K562 (cell line): Measurements from ENCODE around the gene RPS6KA4. TPM values are rescaled to one million over a fixed set of nuclear protein-coding genes. Genes with fewer than 3 reads are reported as not detected.
A peak's percentile ranks its signal among the peaks of the same experiment; 100 is the strongest.
"Not testable (repeated sequence)": the region's sequence is repeated elsewhere in the genome, so short reads cannot be mapped to it uniquely, and the experiment has no call there.

Source experiments
- ATAC-seq: fragments of 200-7000 bp; cut with Tn5 transposase; 3 replicates; pipeline ENCODE4 v1.9.1; 2020; ENCODE audit warnings: moderate library complexity
- BruUV-seq: library from RNA; stranded (reverse); fragments of 400-500 nt; replicated peaks from 2 replicates; lab custom pipeline; 2021; lab: Mats Ljungman, UMichigan
- CTCF ChIA-PET: fragments of 300-600 bp; formaldehyde crosslinking; extraction: SDS; loops from one replicate; lab custom pipeline; 2021; ENCODE audit warnings: low intra/inter-chr PET ratio; lab: Yijun Ruan, JAX
- POLR2A ChIA-PET: fragments of 300-600, 350-650 bp; sonication (Branson Sonifier 250); formaldehyde crosslinking; extraction: SDS; loops from one replicate; lab custom pipeline; 2021; ENCODE audit warnings: antibody characterized with exemption, inconsistent platforms; lab: Yijun Ruan, JAX
- DNase-seq, 4 experiments: peaks; one replicate each; pipeline versions ENCODE4 v3.0.0 to v3.0.0-alpha.2; 2011 to 2018; ENCODE audit warnings: low spot score in 3 of 4, mixed read lengths in 3 of 4; ENCODE audit errors: extremely low read depth in 1 of 4
- FAIRE-seq: peaks from 2 replicates; lab custom pipeline; 2011; peaks lifted over from hg19 to GRCh38; lab: Jason Lieb, UNC
- H2AFZ ChIP-seq: 2 replicates; pipeline ENCODE4 v1.6.0; 2011; ENCODE audit warnings: low read depth, low read length, control low read depth, inconsistent platforms
- H3K27ac ChIP-seq: fragments of 200-600 bp; 3 replicates; pipeline ENCODE4 v1.8.0; 2011; ENCODE audit warnings: low read depth, mild to moderate bottlenecking, control low read depth, inconsistent platforms, low read length, moderate library complexity, mixed read lengths; ENCODE audit errors: extremely low read depth
- H3K27me3 ChIP-seq, 2 experiments: fragments of 300-600 bp in 1 of 2; 2 replicates in 1 of 2; 3 replicates in 1 of 2; pipeline versions ENCODE4 v1.6.0 to v1.8.0; 2011; ENCODE audit warnings: inconsistent platforms in 2 of 2, low read length in 2 of 2, mild to moderate bottlenecking in 1 of 2, mixed read lengths in 1 of 2, moderate library complexity in 1 of 2; ENCODE audit not compliant: control insufficient read depth in 2 of 2, insufficient read depth in 2 of 2
- H3K36me3 ChIP-seq: fragments of 300-600 bp; 3 replicates; pipeline ENCODE4 v1.8.0; 2011; ENCODE audit warnings: mild to moderate bottlenecking, low read length, inconsistent platforms; ENCODE audit not compliant: control insufficient read depth, insufficient read depth
- H3K4me1 ChIP-seq, 2 experiments: fragments of 200-600 bp in 1 of 2; replicated peaks in 1 of 2; 2 replicates in 1 of 2; 3 replicates in 1 of 2; pipeline versions ENCODE4 v1.5.1 to v1.8.0; 2011; ENCODE audit warnings: inconsistent platforms in 2 of 2, low read length in 2 of 2, mild to moderate bottlenecking in 1 of 2, mixed read lengths in 1 of 2, moderate library complexity in 1 of 2; ENCODE audit not compliant: control insufficient read depth in 2 of 2, insufficient read depth in 2 of 2
- H3K4me2 ChIP-seq: 2 replicates; pipeline ENCODE4 v1.6.1; 2011; ENCODE audit warnings: low read length, control low read depth, inconsistent platforms, mixed read lengths; ENCODE audit not compliant: insufficient read depth
- H3K4me3 ChIP-seq: fragments of 200-600 bp; sonication (generic), shearing (Covaris generic); 2 replicates; pipeline ENCODE4 v1.5.1; 2016; ENCODE audit warnings: control low read depth, inconsistent platforms
- H3K79me2 ChIP-seq: fragments of 200-600 bp; 3 replicates; pipeline ENCODE4 v1.8.0; 2011; ENCODE audit warnings: low read length, inconsistent platforms; ENCODE audit not compliant: control insufficient read depth, insufficient read depth
- H3K9ac ChIP-seq, 2 experiments: 2 replicates each; pipeline versions ENCODE4 v1.6.0 to v1.6.1; 2011; ENCODE audit warnings: low read depth in 2 of 2, low read length in 2 of 2, control low read depth in 1 of 2, inconsistent platforms in 1 of 2, mild to moderate bottlenecking in 1 of 2, mixed read lengths in 1 of 2; ENCODE audit not compliant: insufficient read depth in 1 of 2
- H3K9me1 ChIP-seq: one replicate; pipeline ENCODE4 v1.6.0; 2011; ENCODE audit warnings: inconsistent platforms, mild to moderate bottlenecking, low read length, moderate library complexity; ENCODE audit not compliant: control insufficient read depth, insufficient read depth
- H3K9me3 ChIP-seq: replicated peaks from 2 replicates; pipeline ENCODE4 v1.5.1; 2011; ENCODE audit warnings: low read depth, low read length, inconsistent platforms; ENCODE audit not compliant: control insufficient read depth, insufficient read depth
- H4K20me1 ChIP-seq: replicated peaks from 2 replicates; pipeline ENCODE4 v1.6.1; 2011; ENCODE audit warnings: low read length, inconsistent platforms, mixed read lengths; ENCODE audit not compliant: control insufficient read depth, insufficient read depth
- POLR2G ChIP-seq: fragments of 200-400 bp; formaldehyde crosslinking; IDR thresholded peaks from 2 replicates; pipeline ENCODE4 v1.6.1; 2017; ENCODE audit warnings: low read depth, mild to moderate bottlenecking, antibody characterized with exemption, low read length, moderate library complexity
- UBTF ChIP-seq, 2 experiments: IDR thresholded peaks; 2 replicates each; pipeline ENCODE4 v1.6.1; 2012; ENCODE audit warnings: improper control_type of control experiment in 2 of 2, low read depth in 2 of 2, low read length in 2 of 2, borderline replicate concordance in 1 of 2
- ZFX ChIP-seq: sonication (generic); formaldehyde crosslinking; IDR thresholded peaks from 2 replicates; pipeline ENCODE4 v1.8.0; 2022; ENCODE audit warnings: mild to moderate bottlenecking, missing genetic modification reagents, moderate library complexity
- WGBS: fragments of 100-300 bp; shearing (Covaris generic); methylation state at CpG from one replicate; pipeline ENCODE4 v1.1.6; 2016; ENCODE audit warnings: low coverage, mixed read lengths; ENCODE audit not compliant: insufficient coverage; ENCODE audit errors: missing lambda C conversion rate; 5-methylcytosine and 5-hydroxymethylcytosine counted together
- in situ Hi-C: fragments of 300-500 bp; cut with MboI; formaldehyde crosslinking; loops from 4 replicates; pipeline ENCODE4 v1.15.0; 2018; ENCODE audit warnings: inconsistent platforms, mixed read lengths
- intact Hi-C: fragments of 100-400 bp; cut with micrococcal nuclease; formaldehyde crosslinking; loops from 2 replicates; pipeline ENCODE4 v1.14.2; 2022
- polyA plus RNA-seq, 8 experiments: library from polyadenylated mRNA; depleted of rRNA in 4 of 8; stranded (reverse) in 5 of 8; unstranded in 3 of 8; fragments of >200 nt; fragmentation: Nextera tagmentation in 2 of 8; fragmentation: Illumina TruSeq in 1 of 8; extraction: Ambion mirVana in 2 of 8; extraction: Trizol in 1 of 8; gene quantifications; 2 replicates each; pipeline versions ENCODE4 v1.2.1 to v1.2.3, GENCODE V29; 2011 to 2014; ENCODE audit warnings: inconsistent platforms in 1 of 8, missing spikeins in 1 of 8
- total RNA-seq, 7 experiments: library from RNA; depleted of rRNA in 6 of 7; stranded (reverse); fragments of >200 nt in 6 of 7; fragmentation: Illumina TruSeq in 2 of 7; extraction: Trizol in 2 of 7; gene quantifications; 2 replicates each; pipeline versions ENCODE4 v1.2.1 to v1.2.3, GENCODE V29; 2011 to 2021; ENCODE audit warnings: low replicate concordance in 1 of 7
- TF ChIP-seq, protein P1 (sequence below): sonication (generic); formaldehyde crosslinking; IDR thresholded peaks from 2 replicates; pipeline ENCODE4 v1.9.0; 2022; ENCODE audit warnings: mild to moderate bottlenecking, missing genetic modification reagents

RPS6KA4 gene
- total and polyA plus RNA-seq, 9 of the 15 experiments (the other 6 are each of a cell fraction or from before 2014, with no cell fraction given), result 0.15 to 23.8 (median 9.8) TPM

- WGBS, result 83% methylated on average over 4 of the region's 4 CpGs
- in situ Hi-C loops, H3K9me3 ChIP-seq, H4K20me1 ChIP-seq, DNase-seq, BruUV-seq, H3K9me1 ChIP-seq, H3K4me2 ChIP-seq, FAIRE-seq, H3K79me2 ChIP-seq, H3K27ac ChIP-seq, H3K27me3 ChIP-seq, H3K4me3 ChIP-seq, CTCF ChIA-PET, H2AFZ ChIP-seq, intact Hi-C loops: not testable (repeated sequence)
- Histone ChIP-seq H3K36me3 (peaks cover 26% of the 10 kb centered on the region; the same call in 1 of the 3 replicates), H3K4me1 (peaks cover 8 to 33% of the 10 kb centered on the region in 2 experiments; a peak in 4 of 5 replicates), H3K9ac (peak overlapping the region in 1 of 2 experiments; percentile 84; a peak in 2 of 4 replicates)
- TF ChIP-seq ZFX (CRISPR knock-in tag) (peak; percentile 64), UBTF (IDR thresholded peaks at IDR 0.05; ENCODE audit: borderline replicate concordance in 1 of 2, low read depth in 2 of 2, low read length in 2 of 2) (peak in 1 of 2 experiments; percentile 36; a peak in 1 of 4 replicates), POLR2G (peak; percentile 27; the same call in 1 of the 2 replicates)
- TF ChIP-seq, protein P1, sequence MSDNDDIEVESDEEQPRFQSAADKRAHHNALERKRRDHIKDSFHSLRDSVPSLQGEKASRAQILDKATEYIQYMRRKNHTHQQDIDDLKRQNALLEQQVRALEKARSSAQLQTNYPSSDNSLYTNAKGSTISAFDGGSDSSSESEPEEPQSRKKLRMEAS, result 0 out of 2 replicates have a peak, but pooled peaks have one; percentile 20
- POLR2A ChIA-PET, result interaction anchor here (0.6 to 1.6 kb wide), 6 partner anchors 8 to 268 kb away, joined by 3 to 15 read pairs (median 3); no protein-coding TSS in a partner anchor
- peak; percentile 10; the same call in 1 of the 3 replicates for ATAC-seq
These were observed 35.0 kb upstream of the RPS6KA4 start for GRCh38 chr11:64323984-64324383.
